SK-N-SH (cell line): Measurements from ENCODE around the gene TMOD4. TPM values are rescaled to one million over a fixed set of nuclear protein-coding genes. Genes with fewer than 3 reads are reported as not detected.
"Not testable (repeated sequence)": the region's sequence is repeated elsewhere in the genome, so short reads cannot be mapped to it uniquely, and the experiment has no call there.

Source experiments
- CTCF ChIA-PET: fragments of 300-600, 350-600 bp; formaldehyde crosslinking; extraction: SDS; loops from one replicate; lab custom pipeline; 2021; lab: Yijun Ruan, JAX
- POLR2A ChIA-PET: fragments of 350-600 bp; sonication (Branson Sonifier 250); formaldehyde crosslinking; extraction: SDS; loops from one replicate; lab custom pipeline; 2020; ENCODE audit warnings: antibody characterized with exemption, inconsistent platforms; lab: Yijun Ruan, JAX
- DNase-seq: peaks from one replicate; pipeline ENCODE4 v3.0.0; 2012
- H2AFZ ChIP-seq: fragments of 200-600 bp; sonication (generic); 2 replicates; pipeline ENCODE4 v1.8.1; 2016; ENCODE audit warnings: antibody characterized with exemption, mild to moderate bottlenecking, low read depth
- H3F3A ChIP-seq: fragments of 200-600 bp; sonication (generic); replicated peaks from 2 replicates; pipeline ENCODE3; 2016; ENCODE audit warnings: antibody characterized with exemption, mild to moderate bottlenecking; ENCODE audit not compliant: insufficient read depth
- H3K27ac ChIP-seq, 2 experiments: fragments of 200-500 bp in 1 of 2; fragments of 200-600 bp in 1 of 2; sonication (Bioruptor generic) in 1 of 2; sonication (generic), shearing (Covaris generic) in 1 of 2; 2 replicates each; pipeline versions ENCODE4 v1.5.1 to v1.6.1; 2014 to 2016; ENCODE audit warnings: low read depth in 2 of 2, inconsistent platforms in 1 of 2, low read length in 1 of 2, mild to moderate bottlenecking in 1 of 2, mixed read lengths in 1 of 2
- H3K27me3 ChIP-seq: fragments of 200-600 bp; sonication (generic), shearing (Covaris generic); 2 replicates; pipeline ENCODE4 v1.6.1; 2016; ENCODE audit warnings: mixed run types; ENCODE audit not compliant: insufficient read depth
- H3K36me3 ChIP-seq, 2 experiments: fragments of 200-500 bp in 1 of 2; fragments of 200-600 bp in 1 of 2; sonication (Bioruptor generic) in 1 of 2; sonication (generic) in 1 of 2; replicated peaks in 1 of 2; 2 replicates each; pipeline versions ENCODE3 to v1.5.1; 2014 to 2016; ENCODE audit warnings: low read length in 1 of 2, mild to moderate bottlenecking in 1 of 2; ENCODE audit not compliant: insufficient read depth in 2 of 2, control insufficient read depth in 1 of 2
- H3K4me1 ChIP-seq, 2 experiments: fragments of 200-500 bp in 1 of 2; fragments of 200-600 bp in 1 of 2; sonication (Bioruptor generic) in 1 of 2; sonication (generic), shearing (Covaris generic) in 1 of 2; 2 replicates each; pipeline versions ENCODE4 v1.5.1 to v1.6.1; 2014 to 2016; ENCODE audit warnings: low read depth in 1 of 2, low read length in 1 of 2, mixed run types in 1 of 2; ENCODE audit not compliant: insufficient read depth in 2 of 2, control insufficient read depth in 1 of 2
- H3K4me2 ChIP-seq: fragments of 200-600 bp; sonication (generic), shearing (Covaris generic); 2 replicates; pipeline ENCODE4 v1.6.1; 2017; ENCODE audit warnings: mixed run types
- H3K4me3 ChIP-seq, 2 experiments: fragments of 200-500 bp in 1 of 2; fragments of 200-600 bp in 1 of 2; sonication (Bioruptor generic) in 1 of 2; sonication (generic), shearing (Covaris generic) in 1 of 2; 2 replicates each; pipeline versions ENCODE4 v1.5.1 to v1.8.1; 2014 to 2016; ENCODE audit warnings: low read depth in 2 of 2, inconsistent platforms in 1 of 2, low read length in 1 of 2, mild to moderate bottlenecking in 1 of 2, mixed read lengths in 1 of 2, moderate library complexity in 1 of 2
- H3K79me2 ChIP-seq: fragments of 200-600 bp; sonication (generic); 2 replicates; pipeline ENCODE4 v1.8.1; 2017; ENCODE audit warnings: mild to moderate bottlenecking; ENCODE audit not compliant: insufficient read depth
- H3K9ac ChIP-seq: fragments of 200-600 bp; sonication (generic); 2 replicates; pipeline ENCODE4 v1.6.1; 2017; ENCODE audit warnings: mixed run types
- H3K9me2 ChIP-seq: fragments of 200-600 bp; sonication (generic); 2 replicates; pipeline ENCODE4 v1.6.1; 2017; ENCODE audit warnings: mixed run types
- H3K9me3 ChIP-seq: fragments of 200-600 bp; sonication (generic); 2 replicates; pipeline ENCODE4 v1.6.1; 2017; ENCODE audit warnings: mixed run types, mild to moderate bottlenecking, moderate library complexity
- H4K20me1 ChIP-seq: fragments of 200-600 bp; sonication (generic); 2 replicates; pipeline ENCODE4 v1.6.1; 2017; ENCODE audit warnings: mild to moderate bottlenecking, mixed run types; ENCODE audit not compliant: insufficient read depth
- ELF1 ChIP-seq: IDR thresholded peaks from 2 replicates; pipeline ENCODE4 v1.4.0; 2012
- EP300 ChIP-seq, 2 experiments: IDR thresholded peaks; 2 replicates each; pipeline versions ENCODE4 v1.4.0 to v1.6.1; 2012; ENCODE audit warnings: borderline replicate concordance in 1 of 2, low read depth in 1 of 2, low read length in 1 of 2
- FOSL2 ChIP-seq: IDR thresholded peaks from 2 replicates; pipeline ENCODE4 v1.4.0; 2012; ENCODE audit warnings: low read depth, mild to moderate bottlenecking, moderate library complexity, borderline replicate concordance
- FOXM1 ChIP-seq: IDR thresholded peaks from 2 replicates; pipeline ENCODE4 v1.4.0; 2012; ENCODE audit warnings: low read depth, mild to moderate bottlenecking
- GABPA ChIP-seq: IDR thresholded peaks from 2 replicates; pipeline ENCODE4 v1.4.0; 2012; ENCODE audit warnings: low read depth, mild to moderate bottlenecking
- JUND ChIP-seq: IDR thresholded peaks from 2 replicates; pipeline ENCODE4 v1.4.0; 2012
- MAX ChIP-seq: IDR thresholded peaks from 2 replicates; pipeline ENCODE4 v1.4.0; 2012; ENCODE audit warnings: low read depth
- MXI1 ChIP-seq: IDR thresholded peaks from 2 replicates; pipeline ENCODE4 v1.6.1; 2012; ENCODE audit warnings: mild to moderate bottlenecking, low read depth, low read length, improper control_type of control experiment
- NFIC ChIP-seq: IDR thresholded peaks from 2 replicates; pipeline ENCODE4 v1.4.0; 2012; ENCODE audit warnings: borderline replicate concordance
- PBX3 ChIP-seq: IDR thresholded peaks from 2 replicates; pipeline ENCODE4; 2012
- REST ChIP-seq: IDR thresholded peaks from 2 replicates; pipeline ENCODE4 v1.6.1; 2012; ENCODE audit warnings: mild to moderate bottlenecking, low read depth, low read length, moderate library complexity
- RFX5 ChIP-seq: IDR thresholded peaks from 2 replicates; pipeline ENCODE4 v1.6.1; 2012; ENCODE audit warnings: mild to moderate bottlenecking, improper control_type of control experiment, low read length
- SIN3A ChIP-seq: IDR thresholded peaks from 2 replicates; pipeline ENCODE4 v1.6.1; 2012; ENCODE audit warnings: low read depth, mild to moderate bottlenecking, low read length, moderate library complexity, borderline replicate concordance
- TEAD4 ChIP-seq: IDR thresholded peaks from 2 replicates; pipeline ENCODE4 v1.4.0; 2012; ENCODE audit warnings: mild to moderate bottlenecking, borderline replicate concordance; ENCODE audit not compliant: insufficient read depth
- USF1 ChIP-seq: IDR thresholded peaks from 2 replicates; pipeline ENCODE4 v1.4.0; 2012; ENCODE audit warnings: low read depth, borderline replicate concordance
- WGBS: methylation state at CpG from one replicate; pipeline ENCODE4 v1.1.6; 2017; ENCODE audit warnings: low lambda C conversion rate; 5-methylcytosine and 5-hydroxymethylcytosine counted together
- polyA plus RNA-seq, 3 experiments: library from polyadenylated mRNA; depleted of rRNA; stranded (reverse); fragments of >200 nt; gene quantifications; 2 replicates each; pipeline ENCODE4 v1.2.3, GENCODE V29; 2012

The TMOD4 gene
- polyA plus RNA-seq, 1 of the 3 experiments (the other 2 are of a cell fraction) = 0.59 TPM

- Histone ChIP-seq H3K79me2 (peaks cover 16% of the 10 kb centered on the region), H2AFZ (peak overlapping the region; percentile 91), H3K4me2 (peak overlapping the region; percentile 48; the same call in 1 of the 2 replicates), H3F3A (peaks cover 43% of the 10 kb centered on the region), H3K27ac (peak overlapping the region; percentile 80 to 93), H3K9ac (peak overlapping the region; percentile 53; the same call in 1 of the 2 replicates), H3K4me3 (peak overlapping the region in 1 of 2 experiments; percentile 12; a peak in 2 of 4 replicates)
- ChIA-PET POLR2A (interaction anchor here (0.8 kb wide), 1 partner anchor 57 kb away, joined by 3 read pairs; no protein-coding TSS in a partner anchor), CTCF (interaction anchor here (0.6 to 3.0 kb wide), 6 partner anchors 11 to 57 kb away, joined by 3 to 27 read pairs (median 4); no protein-coding TSS in a partner anchor)
- H3K9me2 ChIP-seq, H3K36me3 ChIP-seq, H3K4me1 ChIP-seq, H4K20me1 ChIP-seq, DNase-seq, H3K27me3 ChIP-seq, H3K9me3 ChIP-seq: not testable (repeated sequence)
- WGBS = 60% methylated on average over 17 of the region's 17 CpGs
- TF ChIP-seq FOSL2 (peak; percentile 69; the same call in 1 of the 2 replicates), JUND (peak; percentile 60; the same call in 1 of the 2 replicates), EP300 (IDR thresholded peaks at IDR 0.05; ENCODE audit: borderline replicate concordance in 1 of 2, low read depth in 1 of 2, low read length in 1 of 2) (peak in 1 of 2 experiments; percentile 35; a peak in 1 of 4 replicates), NFIC (peak; percentile 66), TEAD4 (peak; percentile 73), REST (0 out of 2 replicates have a peak, but pooled peaks have one; percentile 8)
Observed at GRCh38 chr1:151194894-151195594, 19.3 kb upstream of the TMOD4 start.

GRCh38 chr1:151193856-151194255, 18.1 kb upstream of the TMOD4 start:
- Histone ChIP-seq H3K4me3 (no peak overlapping the region), H4K20me1 (no peaks in the 10 kb centered on the region), H3K9me3 (no peaks in the 10 kb centered on the region), H2AFZ (no peak overlapping the region), H3K4me2 (no peak overlapping the region), H3K9ac (no peak overlapping the region), H3K27ac (no peak overlapping the region), H3K9me2 (no peaks in the 10 kb centered on the region), H3K4me1 (peaks cover 0 to 9% of the 10 kb centered on the region in 2 experiments; a peak in 2 of 4 replicates), H3K36me3 (no peaks in the 10 kb centered on the region), H3K79me2 (peaks cover 14% of the 10 kb centered on the region), H3F3A (peaks cover 31% of the 10 kb centered on the region), H3K27me3 (no peaks in the 10 kb centered on the region)
- POLR2A ChIA-PET = no interaction called here
- no peak for DNase-seq
- CTCF ChIA-PET = interaction anchor here (1.9 kb wide), 1 partner anchor 58 kb away, joined by 8 read pairs; no protein-coding TSS in a partner anchor
- 70% methylated on average over 1 of the region's 1 CpG for WGBS
- TF ChIP-seq PBX3 (no peak), REST (no peak), GABPA (no peak), ELF1 (no peak), FOXM1 (no peak), TEAD4 (no peak), MAX (no peak), RFX5 (no peak), USF1 (no peak), SIN3A (no peak), MXI1 (no peak)
